Measurements from ENCODE around the gene TSPAN6. TPM values are rescaled to one million over a fixed set of nuclear protein-coding genes. Genes with fewer than 3 reads are reported as not detected.

The TSPAN6 gene
- polyA plus RNA-seq, 3 donors from 2014 or later: 0.64 TPM; not detected in 2

DNA sequence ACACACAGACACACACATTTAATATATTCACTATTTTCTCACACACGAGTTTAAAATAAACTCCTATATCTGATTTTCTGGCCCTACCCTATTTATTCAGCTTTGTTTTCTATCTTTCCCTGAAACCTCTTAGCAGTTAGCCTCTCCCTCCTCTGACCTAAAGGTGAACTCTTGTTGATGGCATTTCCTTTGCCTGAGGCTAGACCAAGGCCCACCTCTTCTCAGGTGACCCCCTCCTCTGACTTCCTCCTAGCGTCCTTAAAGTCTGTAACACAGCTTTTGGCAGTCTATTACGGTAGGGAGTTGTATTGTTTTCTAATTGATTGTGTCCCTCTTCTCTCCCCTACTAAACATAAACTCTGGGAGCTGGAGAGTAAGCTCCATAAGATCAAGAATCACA, 5.7 kb upstream of the TSPAN6 start:
- Mint-ChIP-seq H3K4me3 (no peak overlapping the region), H3K27me3 (ENCODE audit: low read depth in 3 of 3) (peaks cover 3 to 26% (median 22%) of the 10 kb centered on the region in 3 donors), H3K4me1 (no peaks in the 10 kb centered on the region), H3K27ac (no peak overlapping the region), H3K9me3 (peaks cover 0 to 5% (median 0%) of the 10 kb centered on the region in 6 donors), H3K36me3 (no peaks in the 10 kb centered on the region)
- DNase-seq: no peak

DNA sequence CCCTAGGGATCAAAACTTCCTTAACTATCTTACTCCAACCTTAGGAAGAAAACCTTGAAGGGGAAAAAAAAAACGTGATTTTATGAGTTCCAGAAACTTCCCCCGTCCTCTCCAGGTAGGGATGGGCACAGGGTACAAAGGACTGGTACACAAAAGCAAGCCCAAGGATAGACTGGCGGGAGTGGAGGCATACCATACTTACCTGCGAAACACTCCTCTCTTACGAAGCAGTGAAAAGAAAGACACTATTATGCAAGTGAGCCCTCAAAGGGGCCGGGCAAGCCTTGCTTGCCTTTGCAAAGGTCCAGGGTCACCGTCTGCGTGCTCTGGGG, 651 bp downstream of the TSPAN6 start:
- Mint-ChIP-seq H3K27me3 (ENCODE audit: low read depth in 3 of 3) (peaks cover 8 to 26% (median 14%) of the 10 kb centered on the region in 3 donors), H3K4me3 (peak overlapping the region in 1 of 5 donors; percentile 79), H3K9me3 (peaks cover 0 to 7% (median 1%) of the 10 kb centered on the region in 6 donors), H3K27ac (no peak overlapping the region), H3K36me3 (no peaks in the 10 kb centered on the region), H3K4me1 (peaks cover 4 to 9% of the 10 kb centered on the region in 2 donors)
- DNase-seq: no peak

DNA sequence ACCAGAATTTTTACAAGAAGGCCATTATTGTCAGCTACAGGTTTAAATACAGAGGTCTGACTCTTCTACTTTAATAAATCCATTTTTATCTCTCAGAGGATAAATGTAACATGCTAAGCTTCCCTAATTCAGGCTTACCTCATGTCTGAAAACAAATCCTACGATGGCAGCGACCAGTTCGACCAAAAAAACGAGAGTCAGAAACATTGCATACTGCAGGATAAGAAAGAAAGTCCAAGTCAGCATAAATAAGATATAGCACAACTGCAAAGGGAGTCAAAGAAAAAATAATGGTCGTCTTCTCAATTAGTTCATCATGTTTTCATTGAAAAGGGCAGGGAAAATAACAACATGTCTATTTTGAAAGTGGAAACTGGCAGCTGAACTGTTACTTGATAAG, 1.6 kb downstream of the TSPAN6 start:
- Mint-ChIP-seq H3K4me3 (no peak overlapping the region), H3K36me3 (no peaks in the 10 kb centered on the region), H3K9me3 (peaks cover 0 to 7% (median 1%) of the 10 kb centered on the region in 6 donors), H3K27me3 (ENCODE audit: low read depth in 3 of 3) (peaks cover 8 to 24% (median 10%) of the 10 kb centered on the region in 3 donors), H3K27ac (no peak overlapping the region), H3K4me1 (peaks cover 4 to 9% of the 10 kb centered on the region in 2 donors)
- DNase-seq: no peak

- Mint-ChIP-seq H3K9me3 (no peaks in the 10 kb centered on the region), H3K27me3 (ENCODE audit: low read depth in 3 of 3) (peaks cover 0 to 8% (median 0%) of the 10 kb centered on the region in 3 donors), H3K4me1 (peaks cover 9 to 13% of the 10 kb centered on the region in 2 donors), H3K36me3 (no peaks in the 10 kb centered on the region), H3K4me3 (peak overlapping the region in 3 of 5 donors; percentile 7 to 53 (median 50)), H3K27ac (peak overlapping the region in 1 of 6 donors; percentile 47)
- DNase-seq: peak; percentile 7 to 13 (median 11)
Observed at GRCh38 chrX:100625985-100626491, 10.6 kb downstream of the TSPAN6 start.

GRCh38 chrX:100623001-100623400, 13.6 kb downstream of the TSPAN6 start:
- Mint-ChIP-seq H3K27ac (no peak overlapping the region), H3K36me3 (no peaks in the 10 kb centered on the region), H3K4me1 (peaks cover 9 to 13% of the 10 kb centered on the region in 2 donors), H3K27me3 (ENCODE audit: low read depth in 3 of 3) (peaks cover 0 to 7% (median 2%) of the 10 kb centered on the region in 3 donors), H3K9me3 (no peaks in the 10 kb centered on the region), H3K4me3 (no peak overlapping the region)
- no peak for DNase-seq

DNA sequence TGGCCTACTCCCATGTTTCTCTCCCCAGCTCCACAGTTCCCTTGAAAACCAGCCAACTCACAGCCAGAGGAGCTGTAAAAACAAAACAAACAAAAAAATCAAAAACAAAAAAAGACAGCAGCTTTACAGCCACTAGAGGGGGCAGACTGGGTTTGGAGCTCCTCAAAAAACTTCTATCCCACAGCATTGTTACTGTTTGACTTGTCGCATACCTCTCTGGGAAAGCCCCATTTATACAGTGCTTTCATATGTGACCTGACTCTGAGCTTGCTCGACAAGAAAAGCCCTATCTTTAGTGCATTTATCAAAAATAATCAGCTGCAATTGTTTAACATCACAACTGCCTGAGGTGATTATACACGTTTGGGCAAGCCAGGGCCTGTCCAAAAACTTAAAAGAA, 21.6 kb downstream of the TSPAN6 start:
- Mint-ChIP-seq H3K9me3 (no peaks in the 10 kb centered on the region), H3K4me3 (no peak overlapping the region), H3K4me1 (no peaks in the 10 kb centered on the region), H3K36me3 (no peaks in the 10 kb centered on the region), H3K27ac (no peak overlapping the region), H3K27me3 (ENCODE audit: low read depth in 3 of 3) (peaks cover 2 to 23% (median 13%) of the 10 kb centered on the region in 3 donors)
- DNase-seq: no peak

DNA sequence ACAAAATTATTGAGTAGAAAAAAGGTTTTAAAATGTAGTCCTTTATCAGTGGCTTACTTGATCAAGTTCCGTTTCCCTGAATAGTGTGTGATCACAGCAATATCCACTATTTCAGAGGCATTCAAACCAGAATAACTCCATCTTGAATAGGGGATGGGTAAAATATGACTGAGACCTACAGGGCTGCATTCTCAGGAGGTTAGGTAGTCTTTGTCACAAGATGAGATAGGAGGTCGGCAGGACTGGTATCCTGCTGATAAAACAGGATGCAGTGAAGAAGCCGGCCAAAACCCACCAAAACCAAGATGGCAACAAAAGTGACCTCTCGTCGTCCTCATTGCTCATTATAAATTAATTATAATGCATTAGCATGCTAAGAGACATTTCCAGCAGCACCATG, 24.7 kb downstream of the TSPAN6 start:
- H3K4me3 Mint-ChIP-seq: no peak overlapping the region
- H3K9me3 Mint-ChIP-seq: no peaks in the 10 kb centered on the region
- peaks cover 0 to 21% (median 8%) of the 10 kb centered on the region in 3 donors for H3K27me3 Mint-ChIP-seq (ENCODE audit: low read depth in 3 of 3)
- no peaks in the 10 kb centered on the region for H3K4me1 Mint-ChIP-seq
- no peaks in the 10 kb centered on the region for H3K36me3 Mint-ChIP-seq
- no peak for DNase-seq
- H3K27ac Mint-ChIP-seq: no peak overlapping the region

GRCh38 chrX:100609591-100609990, 27.0 kb downstream of the TSPAN6 start:
- Mint-ChIP-seq H3K9me3 (no peaks in the 10 kb centered on the region), H3K4me1 (no peaks in the 10 kb centered on the region), H3K27ac (no peak overlapping the region), H3K27me3 (ENCODE audit: low read depth in 3 of 3) (peaks cover 0 to 16% (median 7%) of the 10 kb centered on the region in 3 donors), H3K4me3 (no peak overlapping the region), H3K36me3 (no peaks in the 10 kb centered on the region)
- DNase-seq: no peak

DNA sequence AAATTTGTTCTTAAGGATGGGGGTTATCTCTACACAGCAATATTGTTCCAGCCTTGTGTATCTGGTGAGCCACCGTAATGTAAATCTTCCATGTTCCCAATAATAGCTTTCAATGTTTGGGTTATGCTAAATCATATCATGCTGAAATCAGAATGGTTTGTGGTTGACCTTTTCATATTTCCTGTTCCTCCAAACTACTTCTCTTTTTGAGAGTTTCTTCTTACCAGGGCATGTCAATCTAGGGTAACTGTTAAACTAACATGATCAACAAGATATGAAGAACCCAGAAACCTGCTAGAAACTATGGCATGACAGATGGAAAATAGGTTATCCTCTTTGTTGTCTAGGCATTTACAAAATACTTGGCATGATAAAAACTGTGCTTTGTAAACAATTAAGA, 29.9 kb downstream of the TSPAN6 start:
- no peak overlapping the region for H3K27ac Mint-ChIP-seq
- peaks cover 0 to 14% (median 9%) of the 10 kb centered on the region in 3 donors for H3K27me3 Mint-ChIP-seq (ENCODE audit: low read depth in 3 of 3)
- H3K4me1 Mint-ChIP-seq: no peaks in the 10 kb centered on the region
- no peaks in the 10 kb centered on the region for H3K36me3 Mint-ChIP-seq
- no peak overlapping the region for H3K4me3 Mint-ChIP-seq
- H3K9me3 Mint-ChIP-seq: no peaks in the 10 kb centered on the region
- no peak for DNase-seq

- no peak overlapping the region for H3K27ac Mint-ChIP-seq
- H3K9me3 Mint-ChIP-seq: peaks cover 0 to 1% (median 0%) of the 10 kb centered on the region in 6 donors
- DNase-seq: no peak
- no peak overlapping the region for H3K4me3 Mint-ChIP-seq
- no peaks in the 10 kb centered on the region for H3K36me3 Mint-ChIP-seq
- H3K27me3 Mint-ChIP-seq (ENCODE audit: low read depth in 3 of 3): peaks cover 0 to 9% (median 2%) of the 10 kb centered on the region in 3 donors
- no peaks in the 10 kb centered on the region for H3K4me1 Mint-ChIP-seq
Observed at GRCh38 chrX:100600758-100601157, 35.8 kb downstream of the TSPAN6 start.

GRCh38 chrX:100600340-100600739, 36.3 kb downstream of the TSPAN6 start:
- Mint-ChIP-seq H3K9me3 (peaks cover 0 to 1% (median 0%) of the 10 kb centered on the region in 6 donors), H3K4me1 (no peaks in the 10 kb centered on the region), H3K4me3 (no peak overlapping the region), H3K27me3 (ENCODE audit: low read depth in 3 of 3) (peaks cover 0 to 9% (median 2%) of the 10 kb centered on the region in 3 donors), H3K36me3 (no peaks in the 10 kb centered on the region), H3K27ac (no peak overlapping the region)
- no peak for DNase-seq

DNA sequence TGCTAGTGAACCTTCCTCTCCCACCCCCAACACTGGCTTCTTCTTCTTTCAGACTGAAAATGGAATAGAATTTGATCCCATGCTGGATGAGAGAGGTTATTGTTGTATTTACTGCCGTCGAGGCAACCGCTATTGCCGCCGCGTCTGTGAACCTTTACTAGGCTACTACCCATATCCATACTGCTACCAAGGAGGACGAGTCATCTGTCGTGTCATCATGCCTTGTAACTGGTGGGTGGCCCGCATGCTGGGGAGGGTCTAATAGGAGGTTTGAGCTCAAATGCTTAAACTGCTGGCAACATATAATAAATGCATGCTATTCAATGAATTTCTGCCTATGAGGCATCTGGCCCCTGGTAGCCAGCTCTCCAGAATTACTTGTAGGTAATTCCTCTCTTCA, 37.1 kb downstream of the TSPAN6 start:
- H3K36me3 Mint-ChIP-seq: no peaks in the 10 kb centered on the region
- DNase-seq: no peak
- H3K9me3 Mint-ChIP-seq: peaks cover 0 to 1% (median 0%) of the 10 kb centered on the region in 6 donors
- no peaks in the 10 kb centered on the region for H3K4me1 Mint-ChIP-seq
- no peak overlapping the region for H3K27ac Mint-ChIP-seq
- no peak overlapping the region for H3K4me3 Mint-ChIP-seq
- H3K27me3 Mint-ChIP-seq (ENCODE audit: low read depth in 3 of 3): peaks cover 0 to 9% (median 2%) of the 10 kb centered on the region in 3 donors

GRCh38 chrX:100596601-100597000, 40.0 kb downstream of the TSPAN6 start:
- Mint-ChIP-seq H3K9me3 (peaks cover 0 to 1% (median 0%) of the 10 kb centered on the region in 6 donors), H3K27ac (no peak overlapping the region), H3K27me3 (ENCODE audit: low read depth in 3 of 3) (peaks cover 0 to 6% (median 0%) of the 10 kb centered on the region in 3 donors), H3K4me3 (no peak overlapping the region), H3K36me3 (no peaks in the 10 kb centered on the region), H3K4me1 (no peaks in the 10 kb centered on the region)
- no peak for DNase-seq

DNA sequence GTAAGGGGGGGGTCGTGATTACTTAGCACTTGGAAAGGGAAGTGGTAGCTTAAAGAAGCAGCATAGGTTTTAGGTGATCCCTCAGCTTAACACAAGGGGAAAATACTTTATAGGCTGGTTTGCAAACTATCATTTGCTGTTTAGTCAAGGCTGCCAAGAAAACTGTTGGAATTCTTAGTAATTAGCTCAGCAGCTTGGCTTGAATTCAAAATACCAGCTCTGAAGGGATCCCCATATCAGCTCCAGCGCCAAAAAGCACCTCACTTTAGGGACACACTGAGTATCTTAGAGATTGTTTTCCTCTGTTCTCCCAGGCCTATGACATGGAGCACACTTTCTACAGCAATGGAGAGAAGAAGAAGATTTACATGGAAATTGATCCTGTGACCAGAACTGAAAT, 43.0 kb downstream of the TSPAN6 start:
- H3K4me1 Mint-ChIP-seq: no peaks in the 10 kb centered on the region
- no peak overlapping the region for H3K4me3 Mint-ChIP-seq
- no peaks in the 10 kb centered on the region for H3K9me3 Mint-ChIP-seq
- no peaks in the 10 kb centered on the region for H3K36me3 Mint-ChIP-seq
- no peak overlapping the region for H3K27ac Mint-ChIP-seq
- peaks cover 0 to 10% (median 0%) of the 10 kb centered on the region in 3 donors for H3K27me3 Mint-ChIP-seq (ENCODE audit: low read depth in 3 of 3)
- DNase-seq: no peak

DNA sequence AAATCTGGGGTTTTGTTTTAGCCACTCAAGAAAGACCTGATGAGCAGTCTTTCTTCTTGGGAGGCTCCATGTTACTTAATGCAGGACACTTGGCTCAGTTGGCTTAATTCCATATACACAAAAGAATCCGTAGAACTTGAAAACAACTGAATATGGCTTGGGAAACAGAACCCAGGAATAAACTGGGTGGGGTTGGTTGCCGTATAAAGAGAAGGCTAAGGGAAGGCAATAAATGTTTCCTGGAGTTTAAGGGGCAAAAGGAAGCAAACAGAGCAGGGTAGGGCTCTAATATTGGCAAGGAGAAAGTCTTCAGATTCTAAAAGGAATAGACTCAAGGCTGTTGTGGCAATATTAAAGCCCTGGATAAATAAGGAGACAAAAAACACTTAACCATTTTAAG, 43.5 kb downstream of the TSPAN6 start:
- no peak for DNase-seq
- Mint-ChIP-seq H3K27me3 (ENCODE audit: low read depth in 3 of 3) (peaks cover 0 to 10% (median 0%) of the 10 kb centered on the region in 3 donors), H3K36me3 (no peaks in the 10 kb centered on the region), H3K4me3 (no peak overlapping the region), H3K4me1 (no peaks in the 10 kb centered on the region), H3K9me3 (no peaks in the 10 kb centered on the region), H3K27ac (no peak overlapping the region)

Data from immature natural killer cell (primary cell).